ENCODE results near the gene LGI4. TPM values are rescaled to one million over a fixed set of nuclear protein-coding genes. Genes with fewer than 3 reads are reported as not detected.

LGI4 gene
- total and polyA plus RNA-seq, 12 donors = 0.17 to 22.4 (median 1.5) TPM

- peaks cover 6 to 18% of the 10 kb centered on the region in 2 donors for H3K4me1 ChIP-seq (replicated peaks in 1 of 2)
- no peak overlapping the region for H3K27ac ChIP-seq
- intact Hi-C loops (cut with DNase I) = no loop called here
- peaks cover 13% of the 10 kb centered on the region for H3K27me3 ChIP-seq
- no peaks in the 10 kb centered on the region for H3K9me3 ChIP-seq (replicated peaks in 1 of 3)
- no peak for TF ChIP-seq CTCF (IDR thresholded peaks at IDR 0.05)
- no peak for TF ChIP-seq POLR2A (IDR thresholded peaks at IDR 0.05)
- no peak for DNase-seq
- H3K36me3 ChIP-seq (replicated peaks in 1 of 2) = no peaks in the 10 kb centered on the region
- WGBS, 4 donors = 84 to 90% (median 87%) methylated on average over 20 of the region's 20 CpGs
- no peak overlapping the region for H3K4me3 ChIP-seq
Measured at GRCh38 chr19:35151273-35152065, 16.6 kb upstream of the LGI4 start.

GRCh38 chr19:35150445-35150844 lies 15.6 kb upstream of the LGI4 start:
- Histone ChIP-seq H3K27me3 (peaks cover 9% of the 10 kb centered on the region), H3K36me3 (replicated peaks in 1 of 2) (no peaks in the 10 kb centered on the region), H3K4me3 (no peak overlapping the region), H3K9me3 (replicated peaks in 1 of 3) (no peaks in the 10 kb centered on the region), H3K27ac (no peak overlapping the region), H3K4me1 (replicated peaks in 1 of 2) (peaks cover 6 to 14% of the 10 kb centered on the region in 2 donors)
- no peak for DNase-seq
- TF ChIP-seq POLR2A (IDR thresholded peaks at IDR 0.05) = no peak
- TF ChIP-seq CTCF (IDR thresholded peaks at IDR 0.05) = no peak
- intact Hi-C loops (cut with DNase I) = no loop called here
- 55 to 78% (median 74%) methylated on average over 2 of the region's 2 CpGs for WGBS, 4 donors

- Histone ChIP-seq H3K27ac (no peak overlapping the region), H3K27me3 (peaks cover 8% of the 10 kb centered on the region), H3K4me3 (no peak overlapping the region), H3K4me1 (replicated peaks in 1 of 2) (peaks cover 2 to 8% of the 10 kb centered on the region in 2 donors), H3K36me3 (replicated peaks in 1 of 2) (no peaks in the 10 kb centered on the region), H3K9me3 (replicated peaks in 1 of 3) (no peaks in the 10 kb centered on the region)
- TF ChIP-seq CTCF (IDR thresholded peaks at IDR 0.05) (no peak), POLR2A (IDR thresholded peaks at IDR 0.05) (no peak)
- WGBS, 4 donors = 78 to 93% (median 85%) methylated on average over 3 of the region's 3 CpGs
- intact Hi-C loops (cut with DNase I) = no loop called here
- DNase-seq = no peak
Measured at GRCh38 chr19:35149463-35149862, 14.6 kb upstream of the LGI4 start.

- Histone ChIP-seq H3K4me1 (replicated peaks in 1 of 2) (peaks cover 0 to 9% of the 10 kb centered on the region in 2 donors), H3K27ac (no peak overlapping the region), H3K4me3 (no peak overlapping the region), H3K36me3 (replicated peaks in 1 of 2) (no peaks in the 10 kb centered on the region), H3K27me3 (peaks cover 4% of the 10 kb centered on the region), H3K9me3 (replicated peaks in 1 of 3) (no peaks in the 10 kb centered on the region)
- WGBS, 4 donors = 78 to 88% (median 80%) methylated on average over 7 of the region's 7 CpGs
- DNase-seq = no peak
- intact Hi-C loops (cut with DNase I) = no loop called here
- TF ChIP-seq CTCF (IDR thresholded peaks at IDR 0.05) (no peak), POLR2A (IDR thresholded peaks at IDR 0.05) (no peak)
Measured at GRCh38 chr19:35146746-35147459, 12.0 kb upstream of the LGI4 start.
